ENCODE results near the gene RSPO3.

RSPO3 gene

DNA sequence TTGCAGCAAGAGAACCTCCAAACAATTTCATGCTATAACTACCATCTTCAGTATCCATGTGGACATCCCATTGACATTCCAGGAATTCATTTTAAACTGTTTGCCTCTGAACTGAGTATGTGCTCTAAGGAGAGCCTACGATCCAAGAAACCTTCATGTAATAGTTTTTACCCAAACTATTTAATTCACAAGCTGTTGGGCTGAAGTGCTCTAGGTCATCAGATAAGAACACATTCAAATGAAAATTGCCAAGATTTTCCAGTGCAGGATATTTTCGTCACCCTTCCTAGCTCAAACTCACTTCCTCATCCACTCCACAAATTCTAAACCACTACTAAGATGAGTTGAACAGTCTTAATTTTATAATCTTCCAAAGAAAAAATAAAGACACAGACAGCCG is 12.8 kb downstream of the RSPO3 start:
- TF ChIP-seq ZFP3 (CRISPR knock-in tag; IDR thresholded peaks at IDR 0.05) (no peak), OSR1 (CRISPR knock-in tag; IDR thresholded peaks at IDR 0.05) (no peak), CREB5 (CRISPR knock-in tag; IDR thresholded peaks at IDR 0.05; ENCODE audit: low read depth) (no peak), GLIS3 (CRISPR knock-in tag; IDR thresholded peaks at IDR 0.05) (no peak), RARB (CRISPR knock-in tag; IDR thresholded peaks at IDR 0.05) (no peak), PPARA (CRISPR knock-in tag; IDR thresholded peaks at IDR 0.05; ENCODE audit: borderline replicate concordance) (no peak), TCF4 (CRISPR knock-in tag; IDR thresholded peaks at IDR 0.05; ENCODE audit: borderline replicate concordance) (no peak), ZC3H10 (CRISPR knock-in tag; IDR thresholded peaks at IDR 0.05) (no peak), PATZ1 (CRISPR knock-in tag; IDR thresholded peaks at IDR 0.05; ENCODE audit: borderline replicate concordance) (no peak), SNAI2 (CRISPR knock-in tag; IDR thresholded peaks at IDR 0.05) (no peak), ESRRG (CRISPR knock-in tag; IDR thresholded peaks at IDR 0.05) (no peak), TSHZ2 (CRISPR knock-in tag; IDR thresholded peaks at IDR 0.05) (no peak), TOX (CRISPR knock-in tag; IDR thresholded peaks at IDR 0.05; ENCODE audit: borderline replicate concordance) (no peak)
- ATAC-seq = no peak

DNA sequence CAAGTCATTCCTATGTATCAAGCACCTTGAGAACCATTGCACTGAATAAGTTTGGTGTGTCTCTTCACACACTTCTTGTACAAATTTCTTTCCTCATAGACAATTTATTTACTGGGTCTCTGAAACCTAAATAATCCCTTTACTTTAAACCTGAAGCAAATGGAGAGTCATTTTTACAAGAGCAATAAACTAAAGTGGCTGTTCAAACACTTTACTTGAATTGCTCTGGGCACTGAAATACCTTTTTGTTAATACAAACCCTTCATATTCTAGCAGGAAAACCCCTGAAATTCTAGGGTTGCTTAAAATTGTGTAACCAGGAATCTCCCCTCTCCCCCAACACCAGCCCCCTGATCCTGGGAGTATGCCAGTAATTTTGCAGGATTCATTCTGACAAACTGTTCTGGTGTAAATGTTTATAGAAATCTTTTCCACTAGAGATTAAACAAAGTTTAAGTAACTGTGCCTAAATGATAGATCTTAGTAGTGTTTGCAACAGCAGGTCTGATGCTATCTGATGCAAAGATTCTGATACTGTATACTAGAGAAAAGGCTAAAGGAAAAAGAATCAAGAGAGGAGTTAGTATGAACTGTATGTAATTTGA is 13.4 kb downstream of the RSPO3 start:
- no peak for TF ChIP-seq ESRRG (CRISPR knock-in tag; IDR thresholded peaks at IDR 0.05)
- TF ChIP-seq, protein P1, sequence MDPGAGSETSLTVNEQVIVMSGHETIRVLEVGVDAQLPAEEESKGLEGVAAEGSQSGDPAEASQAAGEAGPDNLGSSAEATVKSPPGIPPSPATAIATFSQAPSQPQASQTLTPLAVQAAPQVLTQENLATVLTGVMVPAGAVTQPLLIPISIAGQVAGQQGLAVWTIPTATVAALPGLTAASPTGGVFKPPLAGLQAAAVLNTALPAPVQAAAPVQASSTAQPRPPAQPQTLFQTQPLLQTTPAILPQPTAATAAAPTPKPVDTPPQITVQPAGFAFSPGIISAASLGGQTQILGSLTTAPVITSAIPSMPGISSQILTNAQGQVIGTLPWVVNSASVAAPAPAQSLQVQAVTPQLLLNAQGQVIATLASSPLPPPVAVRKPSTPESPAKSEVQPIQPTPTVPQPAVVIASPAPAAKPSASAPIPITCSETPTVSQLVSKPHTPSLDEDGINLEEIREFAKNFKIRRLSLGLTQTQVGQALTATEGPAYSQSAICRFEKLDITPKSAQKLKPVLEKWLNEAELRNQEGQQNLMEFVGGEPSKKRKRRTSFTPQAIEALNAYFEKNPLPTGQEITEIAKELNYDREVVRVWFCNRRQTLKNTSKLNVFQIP (CRISPR knock-in tag; IDR thresholded peaks at IDR 0.05; ENCODE audit: borderline replicate concordance, low read depth) = no peak
- TF ChIP-seq ZFP3 (CRISPR knock-in tag; IDR thresholded peaks at IDR 0.05) = no peak
- TF ChIP-seq CSDC2 (CRISPR knock-in tag; IDR thresholded peaks at IDR 0.05) = no peak
- no peak for TF ChIP-seq SNAI2 (CRISPR knock-in tag; IDR thresholded peaks at IDR 0.05)
- TF ChIP-seq ZNF8 (CRISPR knock-in tag; IDR thresholded peaks at IDR 0.05) = no peak
- no peak for TF ChIP-seq PATZ1 (CRISPR knock-in tag; IDR thresholded peaks at IDR 0.05; ENCODE audit: borderline replicate concordance)
- no peak for ATAC-seq

GRCh38 chr6:127134136-127134535 is 15.7 kb downstream of the RSPO3 start:
- TF ChIP-seq CREB5 (CRISPR knock-in tag; IDR thresholded peaks at IDR 0.05; ENCODE audit: low read depth) (no peak), ZFP30 (CRISPR knock-in tag; IDR thresholded peaks at IDR 0.05) (no peak), ARNTL (CRISPR knock-in tag; IDR thresholded peaks at IDR 0.05; ENCODE audit: borderline replicate concordance, low read depth) (no peak), OSR1 (CRISPR knock-in tag; IDR thresholded peaks at IDR 0.05) (no peak), SNAI2 (CRISPR knock-in tag; IDR thresholded peaks at IDR 0.05) (no peak), ZC3H10 (CRISPR knock-in tag; IDR thresholded peaks at IDR 0.05) (no peak), ZNF70 (CRISPR knock-in tag; IDR thresholded peaks at IDR 0.05) (no peak), GLIS3 (CRISPR knock-in tag; IDR thresholded peaks at IDR 0.05) (no peak), TSHZ2 (CRISPR knock-in tag; IDR thresholded peaks at IDR 0.05) (no peak), TOX (CRISPR knock-in tag; IDR thresholded peaks at IDR 0.05; ENCODE audit: borderline replicate concordance) (no peak), ESRRG (CRISPR knock-in tag; IDR thresholded peaks at IDR 0.05) (no peak), TCF4 (CRISPR knock-in tag; IDR thresholded peaks at IDR 0.05; ENCODE audit: borderline replicate concordance) (no peak), ZNF565 (CRISPR knock-in tag; conservative IDR thresholded peaks at IDR 0.05; ENCODE audit: low read depth) (no peak), ZNF8 (CRISPR knock-in tag; IDR thresholded peaks at IDR 0.05) (no peak)
- TF ChIP-seq, protein P1 (CRISPR knock-in tag; IDR thresholded peaks at IDR 0.05; ENCODE audit: borderline replicate concordance, low read depth) = no peak
- ATAC-seq = no peak

All from SK-N-SH treated with all-trans-retinoic acid at 6 μM for 48 hours (cell line).